Lower lobe of right lung (tissue), 2 donors: ENCODE data around the gene LRFN2. TPM values are rescaled to one million over a fixed set of nuclear protein-coding genes. Genes with fewer than 3 reads are reported as not detected.

Source experiments
- ATAC-seq, 2 donors: fragments of 200-7000 bp; cut with Tn5 transposase; one replicate each; pipeline ENCODE4 v1.9.1; 2020 to 2022; ENCODE audit warnings: mild to moderate bottlenecking in 2 of 2, moderate library complexity in 2 of 2
- DNase-seq: peaks from one replicate; pipeline ENCODE4 v3.0.0-alpha.2; 2020
- H3K27ac ChIP-seq: fragments of 200-600 bp; one replicate; pipeline ENCODE4 v1.8.0; 2022
- H3K27me3 ChIP-seq: fragments of 200-600 bp; one replicate; pipeline ENCODE4 v1.8.0; 2022; ENCODE audit warnings: low read depth
- H3K36me3 ChIP-seq: fragments of 200-600 bp; one replicate; pipeline ENCODE4 v1.8.0; 2022; ENCODE audit warnings: mild to moderate bottlenecking
- H3K4me1 ChIP-seq: fragments of 200-600 bp; one replicate; pipeline ENCODE4 v1.8.0; 2022
- H3K4me3 ChIP-seq: fragments of 200-600 bp; one replicate; pipeline ENCODE4 v1.8.0; 2022; ENCODE audit warnings: mild to moderate bottlenecking
- H3K9me3 ChIP-seq: fragments of 200-600 bp; one replicate; pipeline ENCODE4 v1.8.0; 2022
- intact Hi-C: fragments of 100-400 bp; cut with DNase I; formaldehyde crosslinking; loops from one replicate; pipeline ENCODE4 v1.11.0; 2022
- total RNA-seq: library from RNA; stranded (reverse); fragmentation: NEBNext Ultra II Directional; extraction: Animal tissue kit (Norgen Biotek cat#: 25700); gene quantifications from one replicate; pipeline ENCODE4 v1.2.1, GENCODE V29; 2021
- TF ChIP-seq, protein P1 (sequence below): fragments of 200-600 bp; IDR thresholded peaks from one replicate; pipeline ENCODE4 v1.8.0; 2022; ENCODE audit warnings: antibody characterized with exemption, mild to moderate bottlenecking
- donor health status: DM: no; HTN: yes; CAD: no; lungs with severe emphysema.

The LRFN2 gene
- total RNA-seq, 1 donor from 2014 or later: not detected

- ATAC-seq (no peak), DNase-seq (no peak)
- Histone ChIP-seq H3K27ac (no peak overlapping the region), H3K27me3 (no peaks in the 10 kb centered on the region), H3K9me3 (no peaks in the 10 kb centered on the region), H3K36me3 (no peaks in the 10 kb centered on the region), H3K4me3 (no peak overlapping the region), H3K4me1 (no peaks in the 10 kb centered on the region)
- TF ChIP-seq, protein P1, sequence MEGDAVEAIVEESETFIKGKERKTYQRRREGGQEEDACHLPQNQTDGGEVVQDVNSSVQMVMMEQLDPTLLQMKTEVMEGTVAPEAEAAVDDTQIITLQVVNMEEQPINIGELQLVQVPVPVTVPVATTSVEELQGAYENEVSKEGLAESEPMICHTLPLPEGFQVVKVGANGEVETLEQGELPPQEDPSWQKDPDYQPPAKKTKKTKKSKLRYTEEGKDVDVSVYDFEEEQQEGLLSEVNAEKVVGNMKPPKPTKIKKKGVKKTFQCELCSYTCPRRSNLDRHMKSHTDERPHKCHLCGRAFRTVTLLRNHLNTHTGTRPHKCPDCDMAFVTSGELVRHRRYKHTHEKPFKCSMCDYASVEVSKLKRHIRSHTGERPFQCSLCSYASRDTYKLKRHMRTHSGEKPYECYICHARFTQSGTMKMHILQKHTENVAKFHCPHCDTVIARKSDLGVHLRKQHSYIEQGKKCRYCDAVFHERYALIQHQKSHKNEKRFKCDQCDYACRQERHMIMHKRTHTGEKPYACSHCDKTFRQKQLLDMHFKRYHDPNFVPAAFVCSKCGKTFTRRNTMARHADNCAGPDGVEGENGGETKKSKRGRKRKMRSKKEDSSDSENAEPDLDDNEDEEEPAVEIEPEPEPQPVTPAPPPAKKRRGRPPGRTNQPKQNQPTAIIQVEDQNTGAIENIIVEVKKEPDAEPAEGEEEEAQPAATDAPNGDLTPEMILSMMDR: no peak
- intact Hi-C loops: no loop called here
Observed at GRCh38 chr6:40386200-40386599, 201.0 kb downstream of the LRFN2 start.

DNA sequence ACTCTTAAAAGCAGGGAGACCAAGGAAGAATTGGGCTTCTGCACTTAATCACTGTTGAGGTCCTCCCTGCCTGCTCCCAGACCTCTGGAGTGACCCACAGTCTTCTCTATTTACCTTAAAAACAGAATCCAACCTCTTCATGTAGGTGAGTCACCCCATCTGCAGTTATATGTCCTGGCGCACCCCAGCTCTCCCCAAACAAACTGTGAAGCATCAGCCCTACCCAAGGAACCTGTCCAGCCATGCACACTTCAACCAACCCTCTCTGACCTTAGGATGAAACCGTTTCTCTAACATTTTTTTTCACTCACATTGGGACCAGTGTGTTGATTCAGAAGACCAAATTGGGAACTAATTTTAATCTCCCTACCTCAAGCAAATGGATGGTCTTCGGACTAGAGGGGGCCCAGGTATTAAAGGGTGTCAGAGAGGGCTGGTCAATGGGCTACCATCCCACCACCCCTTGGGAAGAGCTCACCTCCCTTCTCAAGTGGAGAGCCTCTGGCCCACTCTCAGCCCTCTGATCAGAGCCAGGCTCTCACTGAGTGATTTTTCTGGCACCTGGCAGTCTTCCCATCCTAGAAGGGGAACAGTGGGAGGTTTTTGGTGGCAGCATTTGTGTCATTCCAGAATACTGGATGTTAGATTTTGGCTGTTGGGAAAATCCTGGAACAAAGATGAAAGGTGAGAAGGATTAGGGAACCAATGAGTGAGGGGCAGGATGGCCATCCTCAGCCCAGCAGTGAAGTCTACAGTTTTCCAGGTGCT is 203.6 kb downstream of the LRFN2 start:
- DNase-seq: no peak
- no peak overlapping the region for H3K27ac ChIP-seq
- H3K36me3 ChIP-seq: no peaks in the 10 kb centered on the region
- intact Hi-C loops: no loop called here
- H3K27me3 ChIP-seq: no peaks in the 10 kb centered on the region
- H3K4me3 ChIP-seq: no peak overlapping the region
- no peaks in the 10 kb centered on the region for H3K9me3 ChIP-seq
- TF ChIP-seq, protein P1: no peak
- H3K4me1 ChIP-seq: no peaks in the 10 kb centered on the region
- no peak for ATAC-seq

GRCh38 chr6:40380271-40380670 is 206.9 kb downstream of the LRFN2 start:
- intact Hi-C loops: no loop called here
- ATAC-seq (no peak), DNase-seq (no peak)
- H3K27ac ChIP-seq: no peak overlapping the region
- TF ChIP-seq, protein P1: no peak
- no peaks in the 10 kb centered on the region for H3K9me3 ChIP-seq
- no peaks in the 10 kb centered on the region for H3K27me3 ChIP-seq
- no peaks in the 10 kb centered on the region for H3K4me1 ChIP-seq
- no peaks in the 10 kb centered on the region for H3K36me3 ChIP-seq
- H3K4me3 ChIP-seq: no peak overlapping the region

- ATAC-seq (no peak), DNase-seq (no peak)
- TF ChIP-seq, protein P1: no peak
- Histone ChIP-seq H3K36me3 (no peaks in the 10 kb centered on the region), H3K4me3 (no peak overlapping the region), H3K27ac (no peak overlapping the region), H3K27me3 (no peaks in the 10 kb centered on the region), H3K4me1 (no peaks in the 10 kb centered on the region), H3K9me3 (no peaks in the 10 kb centered on the region)
- intact Hi-C loops: no loop called here
Observed at GRCh38 chr6:40379811-40380210, 207.4 kb downstream of the LRFN2 start.

- Histone ChIP-seq H3K36me3 (no peaks in the 10 kb centered on the region), H3K4me1 (no peaks in the 10 kb centered on the region), H3K27ac (no peak overlapping the region), H3K27me3 (no peaks in the 10 kb centered on the region), H3K4me3 (no peak overlapping the region), H3K9me3 (no peaks in the 10 kb centered on the region)
- no peak for DNase-seq
- TF ChIP-seq, protein P1: no peak
- no peak for ATAC-seq
- intact Hi-C loops: no loop called here
Observed at GRCh38 chr6:40378725-40379074, 208.5 kb downstream of the LRFN2 start.
